Nephron (organoid): Measurements from ENCODE around the gene PSMB4.
"Not testable (repeated sequence)": the region's sequence is repeated elsewhere in the genome, so short reads cannot be mapped to it uniquely, and the experiment has no call there.

Source experiments
- H3K27ac Mint-ChIP-seq, 3 experiments: 2 replicates each; pipeline ENCODE4 v1.8.0; 2020; ENCODE audit warnings: mixed read lengths in 3 of 3, mild to moderate bottlenecking in 2 of 3, moderate library complexity in 1 of 3
- H3K27me3 Mint-ChIP-seq: 2 replicates; pipeline ENCODE4 v1.8.0; 2021; ENCODE audit warnings: low read depth, mild to moderate bottlenecking, moderate library complexity, mixed read lengths
- H3K36me3 Mint-ChIP-seq: 2 replicates; pipeline ENCODE4 v1.8.0; 2020; ENCODE audit warnings: low read depth, mixed read lengths
- H3K4me1 Mint-ChIP-seq: 2 replicates; pipeline ENCODE4 v1.8.0; 2020; ENCODE audit warnings: mixed read lengths
- H3K4me3 Mint-ChIP-seq, 3 experiments: 2 replicates each; pipeline ENCODE4 v1.8.0; 2020; ENCODE audit warnings: mild to moderate bottlenecking in 3 of 3, mixed read lengths in 3 of 3, moderate library complexity in 2 of 3
- H3K9me3 Mint-ChIP-seq: 2 replicates; pipeline ENCODE4 v1.8.0; 2020; ENCODE audit warnings: mixed read lengths
- CTCF ChIP-seq, 3 experiments: fragments of 200-600 bp; sonication (generic); IDR thresholded peaks; one replicate each; pipeline ENCODE4 v1.5.0; 2021; ENCODE audit warnings: antibody characterized with exemption in 3 of 3; ENCODE audit not compliant: unreplicated experiment in 3 of 3

PSMB4 gene

GRCh38 chr1:151399324-151400171 is at the start of gene PSMB4:
TSS of gene PSMB4 (plus strand) at chr1:151399573. CDS start at chr1:151399588, 15 bp downstream.
- Mint-ChIP-seq H3K9me3 (no peaks in the 10 kb centered on the region), H3K4me3 (peak within 1 kb of the TSS; percentile 91 to 96 (median 91))

GRCh38 chr1:151350323-151350722 is 49.0 kb upstream of the PSMB4 start:
- not testable (repeated sequence) for H3K27me3 Mint-ChIP-seq, H3K27ac Mint-ChIP-seq, H3K4me3 Mint-ChIP-seq
- Mint-ChIP-seq H3K4me1 (peaks cover 22% of the 10 kb centered on the region), H3K36me3 (peaks cover 11% of the 10 kb centered on the region), H3K9me3 (peaks cover 15% of the 10 kb centered on the region)

More at GRCh38 chr1:151399324-151400171, at the start of gene PSMB4:
- Mint-ChIP-seq H3K27ac (peak within 1 kb of the TSS; percentile 92 to 98 (median 96)), H3K27me3 (no peaks in the 10 kb centered on the region), H3K4me1 (peaks cover 23% of the 10 kb centered on the region), H3K36me3 (peaks cover 38% of the 10 kb centered on the region)
- TF ChIP-seq CTCF (IDR thresholded peaks at IDR 0.05; ENCODE audit: unreplicated experiment in 3 of 3), result peak in 1 of 3 experiments; percentile 39

GRCh38 chr1:151352021-151352718 is 47.2 kb upstream of the PSMB4 start:
- no peak for TF ChIP-seq CTCF (IDR thresholded peaks at IDR 0.05; ENCODE audit: unreplicated experiment in 3 of 3)
- H3K36me3 Mint-ChIP-seq, result peaks cover 4% of the 10 kb centered on the region
- peaks cover 15% of the 10 kb centered on the region for H3K9me3 Mint-ChIP-seq
- no peak overlapping the region for H3K27ac Mint-ChIP-seq
- H3K27me3 Mint-ChIP-seq, result no peaks in the 10 kb centered on the region
- peaks cover 14% of the 10 kb centered on the region for H3K4me1 Mint-ChIP-seq
- no peak overlapping the region for H3K4me3 Mint-ChIP-seq

GRCh38 chr1:151356696-151357095 is 42.7 kb upstream of the PSMB4 start:
- H3K4me3 Mint-ChIP-seq, result no peak overlapping the region
- peaks cover 19% of the 10 kb centered on the region for H3K9me3 Mint-ChIP-seq
- H3K4me1 Mint-ChIP-seq, result peaks cover 8% of the 10 kb centered on the region
- peaks cover 11% of the 10 kb centered on the region for H3K36me3 Mint-ChIP-seq
- peak overlapping the region in 2 of 3 experiments; percentile 55 to 59 for H3K27ac Mint-ChIP-seq
- no peaks in the 10 kb centered on the region for H3K27me3 Mint-ChIP-seq
- no peak for TF ChIP-seq CTCF (IDR thresholded peaks at IDR 0.05; ENCODE audit: unreplicated experiment in 3 of 3)

GRCh38 chr1:151361883-151362282 is 37.5 kb upstream of the PSMB4 start:
- no peak overlapping the region for H3K27ac Mint-ChIP-seq
- peaks cover 27% of the 10 kb centered on the region for H3K9me3 Mint-ChIP-seq
- TF ChIP-seq CTCF (IDR thresholded peaks at IDR 0.05; ENCODE audit: unreplicated experiment in 3 of 3), result no peak
- H3K4me1 Mint-ChIP-seq, result peaks cover 4% of the 10 kb centered on the region
- H3K36me3 Mint-ChIP-seq, result peaks cover 60% of the 10 kb centered on the region
- H3K27me3 Mint-ChIP-seq, result no peaks in the 10 kb centered on the region
- no peak overlapping the region for H3K4me3 Mint-ChIP-seq

- H3K36me3 Mint-ChIP-seq, result peaks cover 63% of the 10 kb centered on the region
- peaks cover 27% of the 10 kb centered on the region for H3K9me3 Mint-ChIP-seq
- H3K27me3 Mint-ChIP-seq, result no peaks in the 10 kb centered on the region
- no peak overlapping the region for H3K4me3 Mint-ChIP-seq
- TF ChIP-seq CTCF (IDR thresholded peaks at IDR 0.05; ENCODE audit: unreplicated experiment in 3 of 3), result no peak
- peaks cover 2% of the 10 kb centered on the region for H3K4me1 Mint-ChIP-seq
- no peak overlapping the region for H3K27ac Mint-ChIP-seq
Observed at GRCh38 chr1:151362308-151363155, 36.8 kb upstream of the PSMB4 start.
